SK-N-SH (cell line): ENCODE data around the gene GPC5. TPM values are rescaled to one million over a fixed set of nuclear protein-coding genes. Genes with fewer than 3 reads are reported as not detected.

Experiments used
- CHD2 ChIP-seq: fragments of 150-350 bp; IDR thresholded peaks from 2 replicates; pipeline ENCODE4 v1.6.1; 2018; ENCODE audit warnings: low read length; ENCODE audit not compliant: partially characterized antibody
- CTCF ChIP-seq: fragments of 200-600 bp; sonication (generic); IDR thresholded peaks from 2 replicates; pipeline ENCODE4 v1.6.1; 2017; ENCODE audit warnings: antibody characterized with exemption, mild to moderate bottlenecking, moderate library complexity
- ELF1 ChIP-seq: IDR thresholded peaks from 2 replicates; pipeline ENCODE4 v1.4.0; 2012
- EP300 ChIP-seq, 2 experiments: IDR thresholded peaks; 2 replicates each; pipeline versions ENCODE4 v1.4.0 to v1.6.1; 2012; ENCODE audit warnings: borderline replicate concordance in 1 of 2, low read depth in 1 of 2, low read length in 1 of 2
- FOXJ3 ChIP-seq: sonication (generic); formaldehyde crosslinking; IDR thresholded peaks from 2 replicates; pipeline ENCODE4 v1.5.1; 2020; ENCODE audit warnings: mild to moderate bottlenecking, missing genetic modification reagents
- FOXM1 ChIP-seq: IDR thresholded peaks from 2 replicates; pipeline ENCODE4 v1.4.0; 2012; ENCODE audit warnings: low read depth, mild to moderate bottlenecking
- GABPA ChIP-seq: IDR thresholded peaks from 2 replicates; pipeline ENCODE4 v1.4.0; 2012; ENCODE audit warnings: low read depth, mild to moderate bottlenecking
- JUND ChIP-seq: IDR thresholded peaks from 2 replicates; pipeline ENCODE4 v1.4.0; 2012
- MEF2A ChIP-seq: IDR thresholded peaks from 2 replicates; pipeline ENCODE4 v1.4.0; 2012; ENCODE audit warnings: low read depth, borderline replicate concordance
- MXI1 ChIP-seq: IDR thresholded peaks from 2 replicates; pipeline ENCODE4 v1.6.1; 2012; ENCODE audit warnings: mild to moderate bottlenecking, low read depth, low read length, improper control_type of control experiment
- NRF1 ChIP-seq: IDR thresholded peaks from 2 replicates; pipeline ENCODE4 v1.6.1; 2012; ENCODE audit warnings: low read depth, mild to moderate bottlenecking, low read length
- PBX3 ChIP-seq: IDR thresholded peaks from 2 replicates; pipeline ENCODE4; 2012
- POLR2AphosphoS5 ChIP-seq: IDR thresholded peaks from 2 replicates; pipeline ENCODE4 v1.6.1; 2012; ENCODE audit warnings: low read depth, low read length
- RCOR1 ChIP-seq: fragments of 150-350 bp; IDR thresholded peaks from 2 replicates; pipeline ENCODE4 v1.6.1; 2017; ENCODE audit warnings: antibody characterized with exemption, low read length
- RFX5 ChIP-seq: IDR thresholded peaks from 2 replicates; pipeline ENCODE4 v1.6.1; 2012; ENCODE audit warnings: mild to moderate bottlenecking, improper control_type of control experiment, low read length
- SIN3A ChIP-seq: IDR thresholded peaks from 2 replicates; pipeline ENCODE4 v1.6.1; 2012; ENCODE audit warnings: low read depth, mild to moderate bottlenecking, low read length, moderate library complexity, borderline replicate concordance
- TCF12 ChIP-seq: IDR thresholded peaks from 2 replicates; pipeline ENCODE4 v1.4.0; 2012
- USF1 ChIP-seq: IDR thresholded peaks from 2 replicates; pipeline ENCODE4 v1.4.0; 2012; ENCODE audit warnings: low read depth, borderline replicate concordance
- USF2 ChIP-seq: fragments of 150-350 bp; IDR thresholded peaks from 2 replicates; pipeline ENCODE4 v1.6.1; 2017; ENCODE audit warnings: antibody characterized with exemption, low read length, low read depth, borderline replicate concordance
- ZBTB33 ChIP-seq: IDR thresholded peaks from 2 replicates; pipeline ENCODE4 v1.4.0; 2012; ENCODE audit warnings: low read depth, borderline replicate concordance
- polyA plus RNA-seq, 3 experiments: library from polyadenylated mRNA; depleted of rRNA; stranded (reverse); fragments of >200 nt; gene quantifications; 2 replicates each; pipeline ENCODE4 v1.2.3, GENCODE V29; 2012

GPC5 gene
- polyA plus RNA-seq, 1 of the 3 experiments (the other 2 are of a cell fraction): 0.03 TPM

GRCh38 chr13:91348906-91349435 is 49.5 kb upstream of the GPC5 start (continued):
- TF ChIP-seq NRF1 (no peak), TCF12 (peak; percentile 22; the same call in 1 of the 2 replicates), USF1 (no peak; the same call in 1 of the 2 replicates), JUND (no peak), RCOR1 (peak; percentile 52), FOXM1 (no peak), USF2 (no peak; the same call in 1 of the 2 replicates), MXI1 (peak; percentile 99), SIN3A (peak; percentile 91), MEF2A (no peak), GABPA (no peak), EP300 (IDR thresholded peaks at IDR 0.05; ENCODE audit: borderline replicate concordance in 1 of 2, low read depth in 1 of 2, low read length in 1 of 2) (0 out of 4 replicates have a peak, but pooled peaks of 1 of the 2 experiments have one; percentile 17), PBX3 (no peak), POLR2AphosphoS5 (no peak; the same call in 1 of the 2 replicates), FOXJ3 (CRISPR knock-in tag) (no peak), CTCF (peak; percentile 76), RFX5 (no peak), CHD2 (peak; percentile 67), ZBTB33 (no peak), ELF1 (no peak)
- TF ChIP-seq, all 33 proteins: peak for 11
